ENCODE data around the gene C6orf58. TPM values are rescaled to one million over a fixed set of nuclear protein-coding genes. Genes with fewer than 3 reads are reported as not detected.

C6orf58 gene
- total and polyA plus RNA-seq, 2 experiments from 2014 or later = 0.18 TPM; not detected in 1

DNA sequence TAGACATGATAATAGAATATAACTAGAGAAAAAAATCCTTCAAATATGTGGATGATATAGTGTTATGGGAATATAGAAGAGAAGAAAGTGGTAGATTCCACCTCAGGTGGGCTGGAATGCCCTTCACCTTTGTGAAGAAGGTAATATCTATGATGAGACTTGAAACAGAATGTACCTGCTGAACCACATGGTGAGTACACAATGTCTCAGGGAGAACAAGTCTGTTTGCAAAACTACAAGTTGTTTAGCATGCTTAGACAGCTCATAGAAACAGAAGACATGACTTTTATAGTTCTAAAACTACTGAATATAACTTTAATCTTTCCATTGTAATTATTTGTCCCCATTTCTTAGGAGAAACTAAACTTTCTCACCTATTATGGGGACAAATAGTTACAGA lies 12.2 kb downstream of the C6orf58 start:
- Histone ChIP-seq H3K9me2 (ENCODE audit: insufficient read depth) (no peaks in the 10 kb centered on the region), H3K4me2 (no peak overlapping the region), H2AFZ (no peak overlapping the region), H4K20me1 (replicated peaks; ENCODE audit: insufficient read depth) (no peaks in the 10 kb centered on the region), H3K27ac (ENCODE audit: low read depth) (no peak overlapping the region), H3K79me2 (replicated peaks; ENCODE audit: insufficient read depth) (no peaks in the 10 kb centered on the region), H3K4me3 (no peak overlapping the region), H3K27me3 (ENCODE audit: insufficient read depth) (no peaks in the 10 kb centered on the region), H3K36me3 (ENCODE audit: insufficient read depth) (no peaks in the 10 kb centered on the region), H3F3A (replicated peaks; ENCODE audit: low read depth) (no peaks in the 10 kb centered on the region), H3K4me1 (ENCODE audit: insufficient read depth) (peaks cover 6% of the 10 kb centered on the region)
- Mint-ChIP-seq H3K4me1 (peaks cover 17% of the 10 kb centered on the region), H3K9me3 (peaks cover 8% of the 10 kb centered on the region; the same call in 2 of the 3 replicates), H3K27ac (no peak overlapping the region), H3K27me3 (ENCODE audit: insufficient read depth, low read depth, poor library complexity) (no peaks in the 10 kb centered on the region), H3K36me3 (ENCODE audit: low read depth) (0 out of 3 replicates have a peak, but pooled peaks cover 3% of the 10 kb centered on the region), H3K4me3 (no peak overlapping the region)
- DNase-seq (ENCODE audit: low spot score) (no peak), ATAC-seq (no peak)
- TF ChIP-seq NANOG (IDR thresholded peaks at IDR 0.05; ENCODE audit: borderline replicate concordance) = no peak
- no peak for TF ChIP-seq JUNB (IDR thresholded peaks at IDR 0.05; ENCODE audit: unreplicated experiment)
- no peak for TF ChIP-seq EZH2 (IDR thresholded peaks at IDR 0.05; ENCODE audit: low read depth, unreplicated experiment)
- TF ChIP-seq, protein P1, sequence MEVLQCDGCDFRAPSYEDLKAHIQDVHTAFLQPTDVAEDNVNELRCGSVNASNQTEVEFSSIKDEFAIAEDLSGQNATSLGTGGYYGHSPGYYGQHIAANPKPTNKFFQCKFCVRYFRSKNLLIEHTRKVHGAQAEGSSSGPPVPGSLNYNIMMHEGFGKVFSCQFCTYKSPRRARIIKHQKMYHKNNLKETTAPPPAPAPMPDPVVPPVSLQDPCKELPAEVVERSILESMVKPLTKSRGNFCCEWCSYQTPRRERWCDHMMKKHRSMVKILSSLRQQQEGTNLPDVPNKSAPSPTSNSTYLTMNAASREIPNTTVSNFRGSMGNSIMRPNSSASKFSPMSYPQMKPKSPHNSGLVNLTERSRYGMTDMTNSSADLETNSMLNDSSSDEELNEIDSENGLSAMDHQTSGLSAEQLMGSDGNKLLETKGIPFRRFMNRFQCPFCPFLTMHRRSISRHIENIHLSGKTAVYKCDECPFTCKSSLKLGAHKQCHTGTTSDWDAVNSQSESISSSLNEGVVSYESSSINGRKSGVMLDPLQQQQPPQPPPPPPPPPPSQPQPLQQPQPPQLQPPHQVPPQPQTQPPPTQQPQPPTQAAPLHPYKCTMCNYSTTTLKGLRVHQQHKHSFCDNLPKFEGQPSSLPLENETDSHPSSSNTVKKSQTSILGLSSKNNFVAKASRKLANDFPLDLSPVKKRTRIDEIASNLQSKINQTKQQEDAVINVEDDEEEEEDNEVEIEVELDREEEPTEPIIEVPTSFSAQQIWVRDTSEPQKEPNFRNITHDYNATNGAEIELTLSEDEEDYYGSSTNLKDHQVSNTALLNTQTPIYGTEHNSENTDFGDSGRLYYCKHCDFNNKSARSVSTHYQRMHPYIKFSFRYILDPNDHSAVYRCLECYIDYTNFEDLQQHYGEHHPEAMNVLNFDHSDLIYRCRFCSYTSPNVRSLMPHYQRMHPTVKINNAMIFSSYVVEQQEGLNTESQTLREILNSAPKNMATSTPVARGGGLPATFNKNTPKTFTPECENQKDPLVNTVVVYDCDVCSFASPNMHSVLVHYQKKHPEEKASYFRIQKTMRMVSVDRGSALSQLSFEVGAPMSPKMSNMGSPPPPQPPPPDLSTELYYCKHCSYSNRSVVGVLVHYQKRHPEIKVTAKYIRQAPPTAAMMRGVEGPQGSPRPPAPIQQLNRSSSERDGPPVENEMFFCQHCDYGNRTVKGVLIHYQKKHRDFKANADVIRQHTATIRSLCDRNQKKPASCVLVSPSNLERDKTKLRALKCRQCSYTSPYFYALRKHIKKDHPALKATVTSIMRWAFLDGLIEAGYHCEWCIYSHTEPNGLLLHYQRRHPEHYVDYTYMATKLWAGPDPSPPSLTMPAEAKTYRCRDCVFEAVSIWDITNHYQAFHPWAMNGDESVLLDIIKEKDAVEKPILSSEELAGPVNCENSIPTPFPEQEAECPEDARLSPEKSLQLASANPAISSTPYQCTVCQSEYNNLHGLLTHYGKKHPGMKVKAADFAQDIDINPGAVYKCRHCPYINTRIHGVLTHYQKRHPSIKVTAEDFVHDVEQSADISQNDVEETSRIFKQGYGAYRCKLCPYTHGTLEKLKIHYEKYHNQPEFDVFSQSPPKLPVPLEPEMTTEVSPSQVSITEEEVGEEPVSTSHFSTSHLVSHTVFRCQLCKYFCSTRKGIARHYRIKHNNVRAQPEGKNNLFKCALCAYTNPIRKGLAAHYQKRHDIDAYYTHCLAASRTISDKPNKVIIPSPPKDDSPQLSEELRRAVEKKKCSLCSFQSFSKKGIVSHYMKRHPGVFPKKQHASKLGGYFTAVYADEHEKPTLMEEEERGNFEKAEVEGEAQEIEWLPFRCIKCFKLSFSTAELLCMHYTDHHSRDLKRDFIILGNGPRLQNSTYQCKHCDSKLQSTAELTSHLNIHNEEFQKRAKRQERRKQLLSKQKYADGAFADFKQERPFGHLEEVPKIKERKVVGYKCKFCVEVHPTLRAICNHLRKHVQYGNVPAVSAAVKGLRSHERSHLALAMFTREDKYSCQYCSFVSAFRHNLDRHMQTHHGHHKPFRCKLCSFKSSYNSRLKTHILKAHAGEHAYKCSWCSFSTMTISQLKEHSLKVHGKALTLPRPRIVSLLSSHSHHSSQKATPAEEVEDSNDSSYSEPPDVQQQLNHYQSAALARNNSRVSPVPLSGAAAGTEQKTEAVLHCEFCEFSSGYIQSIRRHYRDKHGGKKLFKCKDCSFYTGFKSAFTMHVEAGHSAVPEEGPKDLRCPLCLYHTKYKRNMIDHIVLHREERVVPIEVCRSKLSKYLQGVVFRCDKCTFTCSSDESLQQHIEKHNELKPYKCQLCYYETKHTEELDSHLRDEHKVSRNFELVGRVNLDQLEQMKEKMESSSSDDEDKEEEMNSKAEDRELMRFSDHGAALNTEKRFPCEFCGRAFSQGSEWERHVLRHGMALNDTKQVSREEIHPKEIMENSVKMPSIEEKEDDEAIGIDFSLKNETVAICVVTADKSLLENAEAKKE (CRISPR knock-in tag; IDR thresholded peaks at IDR 0.05) = no peak
- no peak for TF ChIP-seq STAT1 (IDR thresholded peaks at IDR 0.05; ENCODE audit: unreplicated experiment)
- TF ChIP-seq CREB1 (CRISPR knock-in tag; IDR thresholded peaks at IDR 0.05; ENCODE audit: low read depth) = no peak
- TF ChIP-seq EZH2phosphoT487 (IDR thresholded peaks at IDR 0.05; ENCODE audit: unreplicated experiment) = no peak
- TF ChIP-seq ZNF331 (CRISPR knock-in tag; IDR thresholded peaks at IDR 0.05; ENCODE audit: low read depth) = no peak
- TF ChIP-seq, protein P2, sequence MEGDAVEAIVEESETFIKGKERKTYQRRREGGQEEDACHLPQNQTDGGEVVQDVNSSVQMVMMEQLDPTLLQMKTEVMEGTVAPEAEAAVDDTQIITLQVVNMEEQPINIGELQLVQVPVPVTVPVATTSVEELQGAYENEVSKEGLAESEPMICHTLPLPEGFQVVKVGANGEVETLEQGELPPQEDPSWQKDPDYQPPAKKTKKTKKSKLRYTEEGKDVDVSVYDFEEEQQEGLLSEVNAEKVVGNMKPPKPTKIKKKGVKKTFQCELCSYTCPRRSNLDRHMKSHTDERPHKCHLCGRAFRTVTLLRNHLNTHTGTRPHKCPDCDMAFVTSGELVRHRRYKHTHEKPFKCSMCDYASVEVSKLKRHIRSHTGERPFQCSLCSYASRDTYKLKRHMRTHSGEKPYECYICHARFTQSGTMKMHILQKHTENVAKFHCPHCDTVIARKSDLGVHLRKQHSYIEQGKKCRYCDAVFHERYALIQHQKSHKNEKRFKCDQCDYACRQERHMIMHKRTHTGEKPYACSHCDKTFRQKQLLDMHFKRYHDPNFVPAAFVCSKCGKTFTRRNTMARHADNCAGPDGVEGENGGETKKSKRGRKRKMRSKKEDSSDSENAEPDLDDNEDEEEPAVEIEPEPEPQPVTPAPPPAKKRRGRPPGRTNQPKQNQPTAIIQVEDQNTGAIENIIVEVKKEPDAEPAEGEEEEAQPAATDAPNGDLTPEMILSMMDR (conservative IDR thresholded peaks at IDR 0.05; ENCODE audit: low read depth in 2 of 2) = no peak
- no peak for TF ChIP-seq ZNF114 (CRISPR knock-in tag; IDR thresholded peaks at IDR 0.05)
- TF ChIP-seq, protein P3, sequence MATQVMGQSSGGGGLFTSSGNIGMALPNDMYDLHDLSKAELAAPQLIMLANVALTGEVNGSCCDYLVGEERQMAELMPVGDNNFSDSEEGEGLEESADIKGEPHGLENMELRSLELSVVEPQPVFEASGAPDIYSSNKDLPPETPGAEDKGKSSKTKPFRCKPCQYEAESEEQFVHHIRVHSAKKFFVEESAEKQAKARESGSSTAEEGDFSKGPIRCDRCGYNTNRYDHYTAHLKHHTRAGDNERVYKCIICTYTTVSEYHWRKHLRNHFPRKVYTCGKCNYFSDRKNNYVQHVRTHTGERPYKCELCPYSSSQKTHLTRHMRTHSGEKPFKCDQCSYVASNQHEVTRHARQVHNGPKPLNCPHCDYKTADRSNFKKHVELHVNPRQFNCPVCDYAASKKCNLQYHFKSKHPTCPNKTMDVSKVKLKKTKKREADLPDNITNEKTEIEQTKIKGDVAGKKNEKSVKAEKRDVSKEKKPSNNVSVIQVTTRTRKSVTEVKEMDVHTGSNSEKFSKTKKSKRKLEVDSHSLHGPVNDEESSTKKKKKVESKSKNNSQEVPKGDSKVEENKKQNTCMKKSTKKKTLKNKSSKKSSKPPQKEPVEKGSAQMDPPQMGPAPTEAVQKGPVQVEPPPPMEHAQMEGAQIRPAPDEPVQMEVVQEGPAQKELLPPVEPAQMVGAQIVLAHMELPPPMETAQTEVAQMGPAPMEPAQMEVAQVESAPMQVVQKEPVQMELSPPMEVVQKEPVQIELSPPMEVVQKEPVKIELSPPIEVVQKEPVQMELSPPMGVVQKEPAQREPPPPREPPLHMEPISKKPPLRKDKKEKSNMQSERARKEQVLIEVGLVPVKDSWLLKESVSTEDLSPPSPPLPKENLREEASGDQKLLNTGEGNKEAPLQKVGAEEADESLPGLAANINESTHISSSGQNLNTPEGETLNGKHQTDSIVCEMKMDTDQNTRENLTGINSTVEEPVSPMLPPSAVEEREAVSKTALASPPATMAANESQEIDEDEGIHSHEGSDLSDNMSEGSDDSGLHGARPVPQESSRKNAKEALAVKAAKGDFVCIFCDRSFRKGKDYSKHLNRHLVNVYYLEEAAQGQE (IDR thresholded peaks at IDR 0.05; ENCODE audit: unreplicated experiment) = no peak
- TF ChIP-seq POLR2AphosphoS5 (IDR thresholded peaks at IDR 0.05; ENCODE audit: low read depth) = no peak
- TF ChIP-seq, protein P4, sequence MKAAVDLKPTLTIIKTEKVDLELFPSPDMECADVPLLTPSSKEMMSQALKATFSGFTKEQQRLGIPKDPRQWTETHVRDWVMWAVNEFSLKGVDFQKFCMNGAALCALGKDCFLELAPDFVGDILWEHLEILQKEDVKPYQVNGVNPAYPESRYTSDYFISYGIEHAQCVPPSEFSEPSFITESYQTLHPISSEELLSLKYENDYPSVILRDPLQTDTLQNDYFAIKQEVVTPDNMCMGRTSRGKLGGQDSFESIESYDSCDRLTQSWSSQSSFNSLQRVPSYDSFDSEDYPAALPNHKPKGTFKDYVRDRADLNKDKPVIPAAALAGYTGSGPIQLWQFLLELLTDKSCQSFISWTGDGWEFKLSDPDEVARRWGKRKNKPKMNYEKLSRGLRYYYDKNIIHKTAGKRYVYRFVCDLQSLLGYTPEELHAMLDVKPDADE (IDR thresholded peaks at IDR 0.05) = no peak
